ENCODE data around the gene CCDC93.

Gene CCDC93

GRCh38 chr2:117917223-117917917 is 96.5 kb downstream of the CCDC93 start:
- DNase-seq (ENCODE audit: low read depth) = no peak

- DNase-seq (ENCODE audit: low read depth) = no peak
These were observed 110.9 kb downstream of the CCDC93 start for GRCh38 chr2:117902933-117903332.

- no peak for DNase-seq (ENCODE audit: low read depth)
These were observed 125.0 kb downstream of the CCDC93 start for GRCh38 chr2:117888897-117889296.

GRCh38 chr2:117885308-117885707 is 128.6 kb downstream of the CCDC93 start:
- no peak for DNase-seq (ENCODE audit: low read depth)

- no peak for DNase-seq (ENCODE audit: low read depth)
These were observed 134.9 kb downstream of the CCDC93 start for GRCh38 chr2:117879003-117879402.

GRCh38 chr2:117875786-117876185 is 138.1 kb downstream of the CCDC93 start:
- no peak for DNase-seq (ENCODE audit: low read depth)

Measured in stromal cell of bone marrow (primary cell).